Measurements from ENCODE around the gene CSMD2.

The CSMD2 gene

GRCh38 chr1:33661811-33662454 is 503.1 kb downstream of the CSMD2 start:
- Histone ChIP-seq H4K20me1 (ENCODE audit: low read depth, low read length) (no peaks in the 10 kb centered on the region), H3K27me3 (ENCODE audit: low read length) (no peaks in the 10 kb centered on the region; the same call in 1 of the 2 replicates)
- no peak for TF ChIP-seq EZH2phosphoT487 (conservative IDR thresholded peaks at IDR 0.05; ENCODE audit: low read length)
- TF ChIP-seq CTCF (IDR thresholded peaks at IDR 0.05; ENCODE audit: insufficient read depth, low read length, poor library complexity, severe bottlenecking): no peak

GRCh38 chr1:33660956-33661355 is 504.1 kb downstream of the CSMD2 start:
- H3K9me2 ChIP-seq (replicated peaks; ENCODE audit: insufficient read depth, low read length): no peaks in the 10 kb centered on the region
- H3K79me2 ChIP-seq (ENCODE audit: insufficient read depth, low read length): no peaks in the 10 kb centered on the region
- no peaks in the 10 kb centered on the region for H3K9me3 ChIP-seq (ENCODE audit: insufficient read depth, low read length)
- TF ChIP-seq EZH2phosphoT487 (conservative IDR thresholded peaks at IDR 0.05; ENCODE audit: low read length): no peak
- TF ChIP-seq CTCF (IDR thresholded peaks at IDR 0.05; ENCODE audit: insufficient read depth, low read length, poor library complexity, severe bottlenecking): no peak
- no peaks in the 10 kb centered on the region for H4K20me1 ChIP-seq (ENCODE audit: low read depth, low read length)
- H3F3A ChIP-seq (ENCODE audit: insufficient read depth): no peaks in the 10 kb centered on the region
- H2AFZ ChIP-seq (ENCODE audit: low read depth, low read length, severe bottlenecking): no peak overlapping the region
- H3K27ac ChIP-seq (ENCODE audit: low read depth, low read length): no peak overlapping the region
- no peaks in the 10 kb centered on the region for H3K36me3 ChIP-seq (ENCODE audit: low read length)
- no peak overlapping the region for H3K4me2 ChIP-seq (ENCODE audit: low read depth, low read length, poor library complexity, severe bottlenecking)
- no peak overlapping the region for H3K9ac ChIP-seq (ENCODE audit: low read length)
- no peak overlapping the region for H3K4me3 ChIP-seq (ENCODE audit: insufficient read depth, low read length, poor library complexity, severe bottlenecking)
- no peaks in the 10 kb centered on the region for H3K27me3 ChIP-seq (ENCODE audit: low read length)

More at GRCh38 chr1:33661811-33662454, 503.1 kb downstream of the CSMD2 start:
- Histone ChIP-seq H2AFZ (ENCODE audit: low read depth, low read length, severe bottlenecking) (no peak overlapping the region), H3K9me2 (replicated peaks; ENCODE audit: insufficient read depth, low read length) (no peaks in the 10 kb centered on the region), H3K9me3 (ENCODE audit: insufficient read depth, low read length) (no peaks in the 10 kb centered on the region), H3K4me3 (ENCODE audit: insufficient read depth, low read length, poor library complexity, severe bottlenecking) (no peak overlapping the region), H3K9ac (ENCODE audit: low read length) (no peak overlapping the region), H3K4me2 (ENCODE audit: low read depth, low read length, poor library complexity, severe bottlenecking) (no peak overlapping the region), H3K36me3 (ENCODE audit: low read length) (no peaks in the 10 kb centered on the region), H3K79me2 (ENCODE audit: insufficient read depth, low read length) (no peaks in the 10 kb centered on the region), H3K27ac (ENCODE audit: low read depth, low read length) (no peak overlapping the region), H3F3A (ENCODE audit: insufficient read depth) (no peaks in the 10 kb centered on the region)

GRCh38 chr1:33660244-33660643 is 504.8 kb downstream of the CSMD2 start:
- no peak overlapping the region for H3K4me2 ChIP-seq (ENCODE audit: low read depth, low read length, poor library complexity, severe bottlenecking)
- no peaks in the 10 kb centered on the region for H3F3A ChIP-seq (ENCODE audit: insufficient read depth)
- no peak overlapping the region for H3K4me3 ChIP-seq (ENCODE audit: insufficient read depth, low read length, poor library complexity, severe bottlenecking)
- H3K9me3 ChIP-seq (ENCODE audit: insufficient read depth, low read length): no peaks in the 10 kb centered on the region
- H3K9me2 ChIP-seq (replicated peaks; ENCODE audit: insufficient read depth, low read length): no peaks in the 10 kb centered on the region
- H3K79me2 ChIP-seq (ENCODE audit: insufficient read depth, low read length): no peaks in the 10 kb centered on the region
- no peaks in the 10 kb centered on the region for H3K36me3 ChIP-seq (ENCODE audit: low read length)
- H3K27me3 ChIP-seq (ENCODE audit: low read length): no peaks in the 10 kb centered on the region
- no peak overlapping the region for H3K9ac ChIP-seq (ENCODE audit: low read length)
- H3K27ac ChIP-seq (ENCODE audit: low read depth, low read length): no peak overlapping the region
- TF ChIP-seq CTCF (IDR thresholded peaks at IDR 0.05; ENCODE audit: insufficient read depth, low read length, poor library complexity, severe bottlenecking): no peak
- no peak for TF ChIP-seq EZH2phosphoT487 (conservative IDR thresholded peaks at IDR 0.05; ENCODE audit: low read length)
- H4K20me1 ChIP-seq (ENCODE audit: low read depth, low read length): no peaks in the 10 kb centered on the region
- H2AFZ ChIP-seq (ENCODE audit: low read depth, low read length, severe bottlenecking): no peak overlapping the region
